ENCODE results near the gene OR51V1.
"Not testable (repeated sequence)": the region's sequence is repeated elsewhere in the genome, so short reads cannot be mapped to it uniquely, and the experiment has no call there.

DNA sequence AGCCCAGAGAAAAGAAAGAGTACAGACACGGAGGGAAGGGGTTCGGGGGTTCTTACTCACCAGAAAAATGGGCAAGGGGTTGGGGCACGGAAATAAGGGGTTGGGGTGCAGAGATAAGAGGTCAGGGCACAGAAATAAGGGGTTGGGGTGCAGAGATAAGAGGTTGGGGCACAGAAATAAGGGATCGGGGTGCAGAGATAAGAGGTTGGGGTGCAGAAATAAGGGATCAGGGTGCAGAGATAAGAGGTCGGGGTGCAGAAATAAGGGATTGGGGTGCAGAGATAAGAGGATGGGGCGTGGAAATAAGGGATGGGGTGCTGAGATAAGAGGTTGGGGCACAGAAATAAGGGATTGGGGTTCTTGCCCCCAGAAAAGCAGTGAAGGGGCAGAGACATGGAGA lies 35.7 kb downstream of the OR51V1 start:
- TF ChIP-seq, protein P1, sequence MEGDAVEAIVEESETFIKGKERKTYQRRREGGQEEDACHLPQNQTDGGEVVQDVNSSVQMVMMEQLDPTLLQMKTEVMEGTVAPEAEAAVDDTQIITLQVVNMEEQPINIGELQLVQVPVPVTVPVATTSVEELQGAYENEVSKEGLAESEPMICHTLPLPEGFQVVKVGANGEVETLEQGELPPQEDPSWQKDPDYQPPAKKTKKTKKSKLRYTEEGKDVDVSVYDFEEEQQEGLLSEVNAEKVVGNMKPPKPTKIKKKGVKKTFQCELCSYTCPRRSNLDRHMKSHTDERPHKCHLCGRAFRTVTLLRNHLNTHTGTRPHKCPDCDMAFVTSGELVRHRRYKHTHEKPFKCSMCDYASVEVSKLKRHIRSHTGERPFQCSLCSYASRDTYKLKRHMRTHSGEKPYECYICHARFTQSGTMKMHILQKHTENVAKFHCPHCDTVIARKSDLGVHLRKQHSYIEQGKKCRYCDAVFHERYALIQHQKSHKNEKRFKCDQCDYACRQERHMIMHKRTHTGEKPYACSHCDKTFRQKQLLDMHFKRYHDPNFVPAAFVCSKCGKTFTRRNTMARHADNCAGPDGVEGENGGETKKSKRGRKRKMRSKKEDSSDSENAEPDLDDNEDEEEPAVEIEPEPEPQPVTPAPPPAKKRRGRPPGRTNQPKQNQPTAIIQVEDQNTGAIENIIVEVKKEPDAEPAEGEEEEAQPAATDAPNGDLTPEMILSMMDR (IDR thresholded peaks at IDR 0.05): not testable (repeated sequence)
- TF ChIP-seq POLR2AphosphoS5, EP300 (IDR thresholded peaks at IDR 0.05): not testable (repeated sequence)
